Glutamatergic neuron (in vitro differentiated cells): ENCODE results near the gene RREB1. TPM values are rescaled to one million over a fixed set of nuclear protein-coding genes. Genes with fewer than 3 reads are reported as not detected.

Source experiments
- DNase-seq: peaks from one replicate; pipeline ENCODE4 v3.0.0; 2022
- H3K27ac Mint-ChIP-seq: one replicate; pipeline ENCODE4 v1.8.0; 2020; ENCODE audit warnings: mild to moderate bottlenecking, mixed read lengths, inconsistent platforms; ENCODE audit not compliant: unreplicated experiment
- H3K27me3 Mint-ChIP-seq: one replicate; pipeline ENCODE4 v1.8.0; 2020; ENCODE audit warnings: mild to moderate bottlenecking, moderate library complexity, mixed read lengths, inconsistent platforms; ENCODE audit not compliant: unreplicated experiment
- H3K36me3 Mint-ChIP-seq: one replicate; pipeline ENCODE4 v1.8.0; 2020; ENCODE audit warnings: mild to moderate bottlenecking, mixed read lengths, inconsistent platforms; ENCODE audit not compliant: unreplicated experiment
- H3K4me1 Mint-ChIP-seq: one replicate; pipeline ENCODE4 v1.8.0; 2020; ENCODE audit warnings: mild to moderate bottlenecking, low read depth, mixed read lengths, inconsistent platforms; ENCODE audit not compliant: unreplicated experiment
- H3K4me3 Mint-ChIP-seq: one replicate; pipeline ENCODE4 v1.8.0; 2020; ENCODE audit warnings: mild to moderate bottlenecking, mixed read lengths, inconsistent platforms; ENCODE audit not compliant: unreplicated experiment
- H3K9me3 Mint-ChIP-seq: one replicate; pipeline ENCODE4 v1.8.0; 2020; ENCODE audit warnings: mild to moderate bottlenecking, moderate library complexity, mixed read lengths, inconsistent platforms; ENCODE audit not compliant: unreplicated experiment
- CTCF ChIP-seq: fragments of 200-600 bp; sonication (generic); IDR thresholded peaks from one replicate; pipeline ENCODE4 v1.5.0; 2021; ENCODE audit not compliant: partially characterized antibody, unreplicated experiment
- total RNA-seq: library from RNA; stranded (reverse); fragmentation: NEBNext Ultra II Directional; extraction: Animal tissue kit (Norgen Biotek cat#: 25700); gene quantifications from one replicate; pipeline ENCODE4 v1.2.1, GENCODE V29; 2021; ENCODE audit not compliant: unreplicated experiment

The RREB1 gene
- total RNA-seq, 1 donor from 2014 or later: 3.4 TPM

DNA sequence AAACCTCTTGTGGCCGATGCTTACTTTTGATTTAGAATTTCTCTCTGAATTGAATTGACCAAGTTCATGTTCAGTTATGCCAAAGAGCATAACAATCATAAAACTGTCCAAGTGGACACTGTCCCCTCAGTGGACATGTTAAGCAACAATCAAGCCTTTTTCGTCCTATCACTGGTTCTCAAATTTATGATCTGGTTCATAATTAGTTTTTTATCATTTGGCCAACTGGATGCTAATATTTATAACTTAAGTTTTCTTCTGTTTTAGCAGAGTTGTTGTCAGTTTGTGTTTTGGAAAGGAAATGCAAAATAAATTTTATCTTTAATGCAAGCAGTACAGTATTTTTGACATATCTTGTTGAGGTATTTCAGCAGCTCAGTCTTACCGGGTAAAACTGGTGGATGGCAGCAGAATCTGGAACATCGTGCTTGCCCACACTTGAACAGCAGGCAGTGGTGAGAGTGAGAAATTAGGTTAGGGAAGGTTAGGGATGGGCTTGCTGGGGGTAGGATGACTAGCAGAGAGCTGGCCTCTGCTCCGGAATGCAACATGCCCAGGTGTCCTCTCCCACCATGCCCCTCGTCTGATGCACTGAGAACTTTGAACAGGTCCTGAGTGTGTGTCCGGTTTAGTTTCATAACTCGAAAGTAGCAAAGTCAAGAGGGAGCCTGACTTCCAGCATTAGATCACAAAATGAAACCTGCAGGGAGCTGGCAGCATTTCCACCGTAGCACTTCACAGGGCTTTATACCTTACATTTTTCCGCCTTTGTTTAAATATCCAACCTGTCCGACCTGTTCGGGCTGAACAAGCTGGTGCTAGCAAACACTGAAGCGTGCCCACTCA, 93.1 kb downstream of the RREB1 start:
- TF ChIP-seq CTCF: no peak
- peaks cover 4% of the 10 kb centered on the region for H3K4me1 Mint-ChIP-seq
- H3K9me3 Mint-ChIP-seq: no peaks in the 10 kb centered on the region
- no peak overlapping the region for H3K4me3 Mint-ChIP-seq
- DNase-seq: no peak
- H3K36me3 Mint-ChIP-seq: no peaks in the 10 kb centered on the region
- H3K27ac Mint-ChIP-seq: no peak overlapping the region
- no peaks in the 10 kb centered on the region for H3K27me3 Mint-ChIP-seq

GRCh38 chr6:7201444-7201731, 93.6 kb downstream of the RREB1 start:
- no peak overlapping the region for H3K27ac Mint-ChIP-seq
- H3K36me3 Mint-ChIP-seq: no peaks in the 10 kb centered on the region
- no peaks in the 10 kb centered on the region for H3K27me3 Mint-ChIP-seq

DNA sequence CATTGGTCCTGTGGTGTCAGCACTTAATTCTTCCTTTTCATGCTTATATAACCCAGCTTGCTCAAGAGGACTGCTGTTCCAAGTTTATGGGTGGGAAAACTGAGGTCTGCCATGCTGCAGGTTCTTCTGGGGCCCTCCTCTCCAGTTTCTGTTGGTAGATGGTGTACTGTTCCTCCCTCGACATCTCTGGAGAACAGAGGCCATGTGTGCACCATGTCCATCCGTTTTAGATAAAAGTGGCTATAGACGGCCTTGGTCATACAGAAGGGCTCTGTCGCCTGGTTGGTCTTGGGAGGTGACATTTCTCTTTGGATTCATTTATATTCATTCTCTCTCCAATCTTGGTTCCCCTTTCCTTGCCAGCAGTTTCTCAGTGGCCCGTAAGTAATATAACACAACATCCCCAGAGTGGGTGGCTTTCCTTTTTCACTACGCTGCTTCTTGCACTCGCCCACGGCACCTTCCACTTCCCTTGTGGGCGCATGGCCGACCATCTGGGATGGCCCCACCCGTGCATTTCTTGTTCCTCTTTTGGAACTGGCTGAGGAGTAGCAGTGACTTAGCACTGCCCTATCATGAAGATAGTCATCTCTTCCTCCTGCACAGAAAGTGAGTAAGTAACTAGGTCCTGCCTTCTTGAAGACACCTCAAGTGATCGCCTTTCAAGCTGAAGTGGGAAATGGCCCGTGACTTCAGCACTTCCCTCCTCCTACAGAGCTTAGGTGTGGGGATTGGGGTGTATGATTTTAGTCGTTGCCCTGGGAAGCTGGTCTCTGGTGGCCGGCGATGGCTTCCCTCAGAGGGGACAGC, 94.2 kb downstream of the RREB1 start:
- no peak for TF ChIP-seq CTCF
- no peak overlapping the region for H3K4me3 Mint-ChIP-seq
- H3K27ac Mint-ChIP-seq: no peak overlapping the region
- H3K4me1 Mint-ChIP-seq: no peaks in the 10 kb centered on the region
- DNase-seq: no peak
- no peaks in the 10 kb centered on the region for H3K27me3 Mint-ChIP-seq
- H3K36me3 Mint-ChIP-seq: no peaks in the 10 kb centered on the region
- H3K9me3 Mint-ChIP-seq: no peaks in the 10 kb centered on the region

More at GRCh38 chr6:7201444-7201731, 93.6 kb downstream of the RREB1 start:
- no peak overlapping the region for H3K4me3 Mint-ChIP-seq
- no peaks in the 10 kb centered on the region for H3K9me3 Mint-ChIP-seq
- no peaks in the 10 kb centered on the region for H3K4me1 Mint-ChIP-seq
- no peak for TF ChIP-seq CTCF
- no peak for DNase-seq

- H3K9me3 Mint-ChIP-seq: no peaks in the 10 kb centered on the region
- H3K4me3 Mint-ChIP-seq: no peak overlapping the region
- TF ChIP-seq CTCF: no peak
- H3K4me1 Mint-ChIP-seq: no peaks in the 10 kb centered on the region
- no peaks in the 10 kb centered on the region for H3K27me3 Mint-ChIP-seq
- no peak for DNase-seq
- H3K27ac Mint-ChIP-seq: no peak overlapping the region
- H3K36me3 Mint-ChIP-seq: no peaks in the 10 kb centered on the region
Observed at GRCh38 chr6:7202950-7203349, 95.2 kb downstream of the RREB1 start.

GRCh38 chr6:7203939-7204338, 96.2 kb downstream of the RREB1 start:
- no peak overlapping the region for H3K27ac Mint-ChIP-seq
- no peaks in the 10 kb centered on the region for H3K4me1 Mint-ChIP-seq
- no peaks in the 10 kb centered on the region for H3K9me3 Mint-ChIP-seq
- no peaks in the 10 kb centered on the region for H3K27me3 Mint-ChIP-seq
- TF ChIP-seq CTCF: no peak
- H3K4me3 Mint-ChIP-seq: no peak overlapping the region
- no peaks in the 10 kb centered on the region for H3K36me3 Mint-ChIP-seq
- no peak for DNase-seq
